HepG2 (cell line): ENCODE measurements around the gene KHK. TPM values are rescaled to one million over a fixed set of nuclear protein-coding genes. Genes with fewer than 3 reads are reported as not detected.

Experiments used
- ATAC-seq: fragments of 200-7000 bp; cut with Tn5 transposase; 3 replicates; pipeline ENCODE4 v1.9.1; 2020; ENCODE audit warnings: mild to moderate bottlenecking, moderate library complexity
- BruUV-seq: library from RNA; stranded (reverse); fragments of 400-500 nt; replicated peaks from 2 replicates; lab custom pipeline; 2021; lab: Mats Ljungman, UMichigan
- CTCF ChIA-PET: fragments of 300-600 bp; formaldehyde crosslinking; extraction: SDS; loops from one replicate; lab custom pipeline; 2021; ENCODE audit warnings: low total read pairs, inconsistent platforms, low intra/inter-chr PET ratio; lab: Yijun Ruan, JAX
- POLR2A ChIA-PET: fragments of 350-600 bp; sonication (Branson Sonifier 250); formaldehyde crosslinking; loops from one replicate; lab custom pipeline; 2020; ENCODE audit warnings: antibody characterized with exemption, inconsistent platforms; lab: Yijun Ruan, JAX
- DNase-seq: peaks from one replicate; pipeline ENCODE4 v3.0.0-alpha.2; 2015; ENCODE audit warnings: low spot score
- FAIRE-seq: peaks from 3 replicates; lab custom pipeline; 2011; peaks lifted over from hg19 to GRCh38; lab: Jason Lieb, UNC
- H2AFZ ChIP-seq: one replicate; pipeline ENCODE4 v1.6.1; 2011; ENCODE audit warnings: low read length, inconsistent platforms
- H3K27ac ChIP-seq: fragments of 300-600 bp; 3 replicates; pipeline ENCODE4 v1.8.0; 2011; ENCODE audit warnings: mixed run types, mild to moderate bottlenecking, mixed read lengths, low read length, inconsistent platforms; ENCODE audit not compliant: insufficient read depth; ENCODE audit errors: extremely low read length
- H3K27me3 ChIP-seq, 2 experiments: fragments of 200-600 bp in 1 of 2; 2 replicates in 1 of 2; 3 replicates in 1 of 2; pipeline versions ENCODE4 v1.6.0 to v1.8.0; 2011; ENCODE audit warnings: low read length in 2 of 2, mild to moderate bottlenecking in 2 of 2, moderate library complexity in 2 of 2, inconsistent platforms in 1 of 2; ENCODE audit not compliant: insufficient read depth in 2 of 2, control insufficient read depth in 1 of 2
- H3K36me3 ChIP-seq, 2 experiments: fragments of 200-600 bp in 1 of 2; replicated peaks in 1 of 2; 2 replicates in 1 of 2; 3 replicates in 1 of 2; pipeline versions ENCODE4 v1.5.1 to v1.8.0; 2011; ENCODE audit warnings: low read length in 2 of 2, inconsistent platforms in 1 of 2; ENCODE audit not compliant: insufficient read depth in 2 of 2, control insufficient read depth in 1 of 2
- H3K4me1 ChIP-seq: 2 replicates; pipeline ENCODE4 v1.5.1; 2012; ENCODE audit warnings: low read length, inconsistent platforms; ENCODE audit not compliant: insufficient read depth
- H3K4me2 ChIP-seq: 2 replicates; pipeline ENCODE4 v1.6.0; 2011; ENCODE audit warnings: low read depth, low read length, inconsistent platforms
- H3K4me3 ChIP-seq, 3 experiments: fragments of 200-600 bp in 1 of 3; sonication (generic), shearing (Covaris generic) in 1 of 3; replicated peaks in 1 of 3; 2 replicates each; pipeline ENCODE4 v1.5.1; 2011 to 2016; ENCODE audit warnings: low read length in 3 of 3, inconsistent platforms in 2 of 3, low read depth in 2 of 3, mild to moderate bottlenecking in 2 of 3, control low read depth in 1 of 3, mixed read lengths in 1 of 3; ENCODE audit not compliant: insufficient read depth in 1 of 3
- H3K79me2 ChIP-seq: one replicate; pipeline ENCODE4 v1.6.1; 2011; ENCODE audit warnings: low read length, inconsistent platforms; ENCODE audit not compliant: insufficient read depth
- H3K9ac ChIP-seq: 2 replicates; pipeline ENCODE4 v1.6.0; 2011; ENCODE audit warnings: mild to moderate bottlenecking, low read depth, low read length, inconsistent platforms; ENCODE audit not compliant: insufficient read depth
- H3K9me3 ChIP-seq: 2 replicates; pipeline ENCODE4 v1.5.1; 2012; ENCODE audit warnings: mild to moderate bottlenecking, low read length
- H4K20me1 ChIP-seq: 2 replicates; pipeline ENCODE4 v1.6.0; 2011; ENCODE audit warnings: inconsistent platforms, mild to moderate bottlenecking, low read length, moderate library complexity; ENCODE audit not compliant: insufficient read depth
- JARID2 ChIP-seq: sonication (generic); formaldehyde crosslinking; IDR thresholded peaks from 2 replicates; pipeline ENCODE4 v1.8.1; 2023; ENCODE audit warnings: missing genetic modification reagents, inconsistent platforms; ENCODE audit not compliant: insufficient replicate concordance
- POLR2G ChIP-seq: fragments of 200-400 bp; formaldehyde crosslinking; IDR thresholded peaks from 2 replicates; pipeline ENCODE4 v1.6.1; 2018; ENCODE audit warnings: mild to moderate bottlenecking, low read depth, low read length, moderate library complexity
- ZBTB8A ChIP-seq: sonication (generic); formaldehyde crosslinking; IDR thresholded peaks from 2 replicates; pipeline ENCODE4 v1.4.0; 2020; ENCODE audit warnings: mild to moderate bottlenecking, low read depth, missing genetic modification reagents, borderline replicate concordance
- ZFP36 ChIP-seq: fragments of 150-350 bp; IDR thresholded peaks from 2 replicates; pipeline ENCODE4 v1.6.1; 2018; ENCODE audit warnings: borderline replicate concordance, low read length, low read depth; ENCODE audit not compliant: partially characterized antibody
- ZNF101 ChIP-seq: sonication (generic); formaldehyde crosslinking; IDR thresholded peaks from 2 replicates; pipeline ENCODE4 v1.4.0; 2020; ENCODE audit warnings: mild to moderate bottlenecking, low read depth, missing genetic modification reagents, borderline replicate concordance
- ZNF251 ChIP-seq: sonication (generic); formaldehyde crosslinking; IDR thresholded peaks from 2 replicates; pipeline ENCODE4 v1.9.0; 2021; ENCODE audit warnings: mild to moderate bottlenecking, missing genetic modification reagents
- ZNF564 ChIP-seq: sonication (generic); formaldehyde crosslinking; IDR thresholded peaks from 2 replicates; pipeline ENCODE4 v1.8.1; 2023; ENCODE audit warnings: mild to moderate bottlenecking, missing genetic modification reagents
- ZNF577 ChIP-seq: sonication (generic); formaldehyde crosslinking; IDR thresholded peaks from 2 replicates; pipeline ENCODE4 v1.4.0; 2020; ENCODE audit warnings: mild to moderate bottlenecking, low read depth, missing genetic modification reagents, borderline replicate concordance
- ZSCAN30 ChIP-seq: sonication (generic); formaldehyde crosslinking; IDR thresholded peaks from 2 replicates; pipeline ENCODE4 v1.5.0; 2020; ENCODE audit warnings: mild to moderate bottlenecking, missing genetic modification reagents
- WGBS: methylation state at CpG from one replicate; pipeline ENCODE4 v1.1.6; 2017; ENCODE audit warnings: low lambda C conversion rate; 5-methylcytosine and 5-hydroxymethylcytosine counted together
- in situ Hi-C: cut with HindIII; loops from 2 replicates; pipeline ENCODE4 v1.10.0; 2017; ENCODE audit warnings: low pct_unique_long_range_greater_than_20kb; ENCODE audit not compliant: extremely low pct_ligation_motif_present
- intact Hi-C: fragments of 100-400 bp; cut with micrococcal nuclease; formaldehyde crosslinking; loops from one replicate; pipeline ENCODE4 v1.10.0; 2022; ENCODE audit not compliant: unreplicated experiment
- polyA plus RNA-seq, 8 experiments: library from polyadenylated mRNA; depleted of rRNA in 3 of 8; stranded (reverse) in 7 of 8; unstranded in 1 of 8; fragments of >200 nt; fragmentation: Illumina TruSeq in 4 of 8; extraction: Trizol in 4 of 8; gene quantifications; 2 replicates each; pipeline versions ENCODE4 v1.2.1 to v1.2.3, GENCODE V29; 2011 to 2016; ENCODE audit warnings: low read depth in 4 of 8, missing spikeins in 1 of 8, mixed read lengths in 1 of 8; ENCODE audit not compliant: insufficient read depth in 1 of 8
- total RNA-seq, 5 experiments: library from RNA; depleted of rRNA; stranded (reverse); fragments of >200 nt; fragmentation: Illumina TruSeq; extraction: Trizol; gene quantifications; 2 replicates each; pipeline ENCODE4 v1.2.3, GENCODE V29; 2016; ENCODE audit warnings: low read depth in 1 of 5
- TF ChIP-seq, protein P1 (sequence below): sonication (generic); formaldehyde crosslinking; IDR thresholded peaks from 2 replicates; pipeline ENCODE4 v1.4.0; 2020; ENCODE audit warnings: missing genetic modification reagents
- TF ChIP-seq, protein P2 (sequence below): sonication (generic); formaldehyde crosslinking; IDR thresholded peaks from 2 replicates; pipeline ENCODE4 v1.4.0; 2020; ENCODE audit warnings: missing genetic modification reagents
- TF ChIP-seq, protein P3 (sequence below): sonication (generic); formaldehyde crosslinking; IDR thresholded peaks from 2 replicates; pipeline ENCODE4 v1.4.0; 2020; ENCODE audit warnings: missing genetic modification reagents
- TF ChIP-seq, protein P4 (sequence below): sonication (generic); formaldehyde crosslinking; IDR thresholded peaks from 2 replicates; pipeline ENCODE4 v1.5.1; 2020; ENCODE audit warnings: mild to moderate bottlenecking, missing genetic modification reagents, moderate library complexity

Gene KHK
- total and polyA plus RNA-seq, 2 of the 13 experiments (the other 11 are each of a cell fraction or from before 2014, with no cell fraction given) = 40.9 to 99.2 TPM

DNA sequence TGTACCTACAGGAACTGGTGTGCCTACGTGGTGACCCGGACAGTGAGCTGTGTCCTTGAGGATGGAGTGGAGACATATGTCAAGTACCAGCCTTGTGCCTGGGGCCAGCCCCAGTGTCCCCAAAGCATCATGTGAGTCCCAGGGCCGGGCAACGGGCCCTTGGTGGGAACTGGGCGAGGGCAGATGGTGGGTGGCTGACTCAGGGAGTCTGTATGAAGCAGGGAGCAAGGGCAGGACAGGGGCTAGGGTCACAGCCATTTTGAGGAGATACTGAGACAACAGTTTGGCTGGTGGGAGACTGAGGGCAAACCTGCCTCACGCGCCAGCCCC, 6.5 kb upstream of the KHK start (continued):
- TF ChIP-seq, protein P1, sequence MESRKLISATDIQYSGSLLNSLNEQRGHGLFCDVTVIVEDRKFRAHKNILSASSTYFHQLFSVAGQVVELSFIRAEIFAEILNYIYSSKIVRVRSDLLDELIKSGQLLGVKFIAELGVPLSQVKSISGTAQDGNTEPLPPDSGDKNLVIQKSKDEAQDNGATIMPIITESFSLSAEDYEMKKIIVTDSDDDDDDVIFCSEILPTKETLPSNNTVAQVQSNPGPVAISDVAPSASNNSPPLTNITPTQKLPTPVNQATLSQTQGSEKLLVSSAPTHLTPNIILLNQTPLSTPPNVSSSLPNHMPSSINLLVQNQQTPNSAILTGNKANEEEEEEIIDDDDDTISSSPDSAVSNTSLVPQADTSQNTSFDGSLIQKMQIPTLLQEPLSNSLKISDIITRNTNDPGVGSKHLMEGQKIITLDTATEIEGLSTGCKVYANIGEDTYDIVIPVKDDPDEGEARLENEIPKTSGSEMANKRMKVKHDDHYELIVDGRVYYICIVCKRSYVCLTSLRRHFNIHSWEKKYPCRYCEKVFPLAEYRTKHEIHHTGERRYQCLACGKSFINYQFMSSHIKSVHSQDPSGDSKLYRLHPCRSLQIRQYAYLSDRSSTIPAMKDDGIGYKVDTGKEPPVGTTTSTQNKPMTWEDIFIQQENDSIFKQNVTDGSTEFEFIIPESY (CRISPR knock-in tag) = no peak
- TF ChIP-seq ZNF251 = no peak
- no peak for TF ChIP-seq ZNF101 (CRISPR knock-in tag)
- no peak for TF ChIP-seq ZBTB8A
- TF ChIP-seq, protein P2, sequence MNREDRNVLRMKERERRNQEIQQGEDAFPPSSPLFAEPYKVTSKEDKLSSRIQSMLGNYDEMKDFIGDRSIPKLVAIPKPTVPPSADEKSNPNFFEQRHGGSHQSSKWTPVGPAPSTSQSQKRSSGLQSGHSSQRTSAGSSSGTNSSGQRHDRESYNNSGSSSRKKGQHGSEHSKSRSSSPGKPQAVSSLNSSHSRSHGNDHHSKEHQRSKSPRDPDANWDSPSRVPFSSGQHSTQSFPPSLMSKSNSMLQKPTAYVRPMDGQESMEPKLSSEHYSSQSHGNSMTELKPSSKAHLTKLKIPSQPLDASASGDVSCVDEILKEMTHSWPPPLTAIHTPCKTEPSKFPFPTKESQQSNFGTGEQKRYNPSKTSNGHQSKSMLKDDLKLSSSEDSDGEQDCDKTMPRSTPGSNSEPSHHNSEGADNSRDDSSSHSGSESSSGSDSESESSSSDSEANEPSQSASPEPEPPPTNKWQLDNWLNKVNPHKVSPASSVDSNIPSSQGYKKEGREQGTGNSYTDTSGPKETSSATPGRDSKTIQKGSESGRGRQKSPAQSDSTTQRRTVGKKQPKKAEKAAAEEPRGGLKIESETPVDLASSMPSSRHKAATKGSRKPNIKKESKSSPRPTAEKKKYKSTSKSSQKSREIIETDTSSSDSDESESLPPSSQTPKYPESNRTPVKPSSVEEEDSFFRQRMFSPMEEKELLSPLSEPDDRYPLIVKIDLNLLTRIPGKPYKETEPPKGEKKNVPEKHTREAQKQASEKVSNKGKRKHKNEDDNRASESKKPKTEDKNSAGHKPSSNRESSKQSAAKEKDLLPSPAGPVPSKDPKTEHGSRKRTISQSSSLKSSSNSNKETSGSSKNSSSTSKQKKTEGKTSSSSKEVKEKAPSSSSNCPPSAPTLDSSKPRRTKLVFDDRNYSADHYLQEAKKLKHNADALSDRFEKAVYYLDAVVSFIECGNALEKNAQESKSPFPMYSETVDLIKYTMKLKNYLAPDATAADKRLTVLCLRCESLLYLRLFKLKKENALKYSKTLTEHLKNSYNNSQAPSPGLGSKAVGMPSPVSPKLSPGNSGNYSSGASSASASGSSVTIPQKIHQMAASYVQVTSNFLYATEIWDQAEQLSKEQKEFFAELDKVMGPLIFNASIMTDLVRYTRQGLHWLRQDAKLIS (CRISPR knock-in tag) = no peak
- TF ChIP-seq, protein P3, sequence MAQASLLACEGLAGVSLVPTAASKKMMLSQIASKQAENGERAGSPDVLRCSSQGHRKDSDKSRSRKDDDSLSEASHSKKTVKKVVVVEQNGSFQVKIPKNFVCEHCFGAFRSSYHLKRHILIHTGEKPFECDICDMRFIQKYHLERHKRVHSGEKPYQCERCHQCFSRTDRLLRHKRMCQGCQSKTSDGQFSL = no peak

DNA sequence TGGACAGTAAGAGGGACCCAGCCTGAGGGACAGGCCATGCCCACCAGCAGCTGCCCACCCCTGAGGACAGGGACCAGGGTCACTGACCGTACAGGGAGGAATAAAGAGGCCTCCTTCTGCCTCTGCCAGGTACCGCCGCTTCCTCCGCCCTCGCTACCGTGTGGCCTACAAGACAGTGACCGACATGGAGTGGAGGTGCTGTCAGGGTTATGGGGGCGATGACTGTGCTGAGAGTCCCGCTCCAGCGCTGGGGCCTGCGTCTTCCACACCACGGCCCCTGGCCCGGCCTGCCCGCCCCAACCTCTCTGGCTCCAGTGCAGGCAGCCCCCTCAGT, 6.0 kb upstream of the KHK start:
- H2AFZ ChIP-seq = no peak overlapping the region
- TF ChIP-seq JARID2 (CRISPR knock-in tag) = no peak
- no peak for TF ChIP-seq POLR2G
- no peak for TF ChIP-seq ZSCAN30
- TF ChIP-seq, protein P4, sequence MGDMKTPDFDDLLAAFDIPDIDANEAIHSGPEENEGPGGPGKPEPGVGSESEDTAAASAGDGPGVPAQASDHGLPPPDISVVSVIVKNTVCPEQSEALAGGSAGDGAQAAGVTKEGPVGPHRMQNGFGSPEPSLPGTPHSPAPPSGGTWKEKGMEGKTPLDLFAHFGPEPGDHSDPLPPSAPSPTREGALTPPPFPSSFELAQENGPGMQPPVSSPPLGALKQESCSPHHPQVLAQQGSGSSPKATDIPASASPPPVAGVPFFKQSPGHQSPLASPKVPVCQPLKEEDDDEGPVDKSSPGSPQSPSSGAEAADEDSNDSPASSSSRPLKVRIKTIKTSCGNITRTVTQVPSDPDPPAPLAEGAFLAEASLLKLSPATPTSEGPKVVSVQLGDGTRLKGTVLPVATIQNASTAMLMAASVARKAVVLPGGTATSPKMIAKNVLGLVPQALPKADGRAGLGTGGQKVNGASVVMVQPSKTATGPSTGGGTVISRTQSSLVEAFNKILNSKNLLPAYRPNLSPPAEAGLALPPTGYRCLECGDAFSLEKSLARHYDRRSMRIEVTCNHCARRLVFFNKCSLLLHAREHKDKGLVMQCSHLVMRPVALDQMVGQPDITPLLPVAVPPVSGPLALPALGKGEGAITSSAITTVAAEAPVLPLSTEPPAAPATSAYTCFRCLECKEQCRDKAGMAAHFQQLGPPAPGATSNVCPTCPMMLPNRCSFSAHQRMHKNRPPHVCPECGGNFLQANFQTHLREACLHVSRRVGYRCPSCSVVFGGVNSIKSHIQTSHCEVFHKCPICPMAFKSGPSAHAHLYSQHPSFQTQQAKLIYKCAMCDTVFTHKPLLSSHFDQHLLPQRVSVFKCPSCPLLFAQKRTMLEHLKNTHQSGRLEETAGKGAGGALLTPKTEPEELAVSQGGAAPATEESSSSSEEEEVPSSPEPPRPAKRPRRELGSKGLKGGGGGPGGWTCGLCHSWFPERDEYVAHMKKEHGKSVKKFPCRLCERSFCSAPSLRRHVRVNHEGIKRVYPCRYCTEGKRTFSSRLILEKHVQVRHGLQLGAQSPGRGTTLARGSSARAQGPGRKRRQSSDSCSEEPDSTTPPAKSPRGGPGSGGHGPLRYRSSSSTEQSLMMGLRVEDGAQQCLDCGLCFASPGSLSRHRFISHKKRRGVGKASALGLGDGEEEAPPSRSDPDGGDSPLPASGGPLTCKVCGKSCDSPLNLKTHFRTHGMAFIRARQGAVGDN (CRISPR knock-in tag) = peak; percentile 25; the same call in 1 of the 2 replicates
- TF ChIP-seq ZNF577 (CRISPR knock-in tag) = no peak
- TF ChIP-seq ZNF564 (CRISPR knock-in tag) = no peak
- TF ChIP-seq ZFP36 = no peak

More for the DNA sequence above, 6.0 kb upstream of the KHK start:
- BruUV-seq = no TSS peak
- Histone ChIP-seq H3K27ac (no peak overlapping the region), H3K9ac (no peak overlapping the region), H3K4me3 (peak overlapping the region in 1 of 3 experiments; percentile 65; a peak in 1 of 6 replicates), H3K79me2 (no peaks in the 10 kb centered on the region), H3K9me3 (no peaks in the 10 kb centered on the region), H3K4me1 (peaks cover 85% of the 10 kb centered on the region), H3K36me3 (no peaks in the 10 kb centered on the region), H4K20me1 (no peaks in the 10 kb centered on the region), H3K27me3 (no peaks in the 10 kb centered on the region), H3K4me2 (peak overlapping the region; percentile 72)
- ATAC-seq = no peak
- intact Hi-C loops (loop anchor here (10.0 kb wide), 1 partner anchor 46 kb away; the partner anchor contains the start of gene TMEM214), in situ Hi-C loops (no loop called here)
- ChIA-PET CTCF (no interaction called here), POLR2A (interaction anchor here (0.7 to 9.2 kb wide), 16 partner anchors 8 to 277 kb away, joined by 3 to 106 read pairs (median 4); partner anchors contain the start of genes AGBL5, ATRAID, GTF3C2 and OST4)
- no peak for DNase-seq
- no peak for FAIRE-seq
- 95% methylated on average over 14 of the region's 14 CpGs for WGBS
